ENCODE results near the gene PLPP2. TPM values are rescaled to one million over a fixed set of nuclear protein-coding genes. Genes with fewer than 3 reads are reported as not detected.

Gene PLPP2
- 224 TPM for total RNA-seq

- no peak for DNase-seq (ENCODE audit: low spot score)
Observed at GRCh38 chr19:291006-291521, at the start of gene PLPP2. Gene PLPP2, minus strand, starts transcription at chr19:291403. Its CDS starts 67 bp downstream, at chr19:291336.

GRCh38 chr19:340620-341385 lies 49.6 kb upstream of the PLPP2 start:
- DNase-seq (ENCODE audit: low spot score): no peak

- no peak for DNase-seq (ENCODE audit: low spot score)
Observed at GRCh38 chr19:339262-339887, 48.2 kb upstream of the PLPP2 start.

- DNase-seq (ENCODE audit: low spot score): no peak
Observed at GRCh38 chr19:338421-338820, 47.2 kb upstream of the PLPP2 start.

- no peak for DNase-seq (ENCODE audit: low spot score)
Observed at GRCh38 chr19:336067-336614, 44.9 kb upstream of the PLPP2 start.

- DNase-seq (ENCODE audit: low spot score): no peak
Observed at GRCh38 chr19:335486-336066, 44.4 kb upstream of the PLPP2 start.

GRCh38 chr19:335072-335471 lies 43.9 kb upstream of the PLPP2 start:
- DNase-seq (ENCODE audit: low spot score): no peak

GRCh38 chr19:334296-335071 lies 43.3 kb upstream of the PLPP2 start:
- DNase-seq (ENCODE audit: low spot score): no peak

GRCh38 chr19:330503-330902 lies 39.3 kb upstream of the PLPP2 start:
- no peak for DNase-seq (ENCODE audit: low spot score)

- no peak for DNase-seq (ENCODE audit: low spot score)
Observed at GRCh38 chr19:329876-330275, 38.7 kb upstream of the PLPP2 start.

GRCh38 chr19:328025-328505 lies 36.9 kb upstream of the PLPP2 start:
- no peak for DNase-seq (ENCODE audit: low spot score)

- no peak for DNase-seq (ENCODE audit: low spot score)
Observed at GRCh38 chr19:327291-328024, 36.3 kb upstream of the PLPP2 start.

- DNase-seq (ENCODE audit: low spot score): no peak
Observed at GRCh38 chr19:326871-327270, 35.7 kb upstream of the PLPP2 start.

- DNase-seq (ENCODE audit: low spot score): no peak
Observed at GRCh38 chr19:325937-326565, 34.8 kb upstream of the PLPP2 start.

GRCh38 chr19:325173-325936 lies 34.2 kb upstream of the PLPP2 start:
- no peak for DNase-seq (ENCODE audit: low spot score)

GRCh38 chr19:324716-325115 lies 33.5 kb upstream of the PLPP2 start:
- DNase-seq (ENCODE audit: low spot score): no peak

GRCh38 chr19:322616-323015 lies 31.4 kb upstream of the PLPP2 start:
- DNase-seq (ENCODE audit: low spot score): no peak

GRCh38 chr19:318509-318774 lies 27.2 kb upstream of the PLPP2 start:
- DNase-seq (ENCODE audit: low spot score): no peak

GRCh38 chr19:317710-318508 lies 26.7 kb upstream of the PLPP2 start:
- DNase-seq (ENCODE audit: low spot score): no peak

Measured in mucosa of gallbladder (tissue), 1 donor.